OCI-LY7 (cell line): ENCODE measurements around the gene ARHGEF16. TPM values are rescaled to one million over a fixed set of nuclear protein-coding genes. Genes with fewer than 3 reads are reported as not detected.

Experiments used
- BruUV-seq: library from RNA; stranded (reverse); fragments of 400-500 nt; replicated peaks from 2 replicates; lab custom pipeline; 2021; lab: Mats Ljungman, UMichigan
- CTCF ChIA-PET: fragments of 300-600 bp; sonication (Branson Sonifier 250); formaldehyde crosslinking; loops from one replicate; lab custom pipeline; 2022; ENCODE audit warnings: antibody characterized with exemption; ENCODE audit not compliant: unreplicated experiment; lab: Charles Lee
- POLR2A ChIA-PET: fragments of 300-600 bp; sonication (Branson Sonifier 250); formaldehyde crosslinking; loops from one replicate; lab custom pipeline; 2022; ENCODE audit warnings: antibody characterized with exemption; lab: Charles Lee
- DNase-seq: peaks from one replicate; pipeline ENCODE4 v3.0.0-alpha.2; 2015; ENCODE audit warnings: low spot score
- H2AFZ ChIP-seq: fragments of 200-600 bp; sonication (generic), shearing (Covaris generic); 2 replicates; pipeline ENCODE4 v1.6.1; 2014; ENCODE audit warnings: mild to moderate bottlenecking, antibody characterized with exemption, low read length, moderate library complexity
- H3K27ac ChIP-seq: fragments of 200-600 bp; sonication (generic); 2 replicates; pipeline ENCODE4 v1.5.1; 2014; ENCODE audit warnings: mixed run types, low read depth, mild to moderate bottlenecking, moderate library complexity, low read length, inconsistent platforms; ENCODE audit not compliant: poor library complexity, severe bottlenecking
- H3K36me3 ChIP-seq: fragments of 200-600 bp; sonication (generic); 2 replicates; pipeline ENCODE4 v1.6.1; 2014; ENCODE audit warnings: mild to moderate bottlenecking, antibody characterized with exemption, low read length, moderate library complexity, mixed read lengths; ENCODE audit not compliant: insufficient read depth
- H3K4me1 ChIP-seq: fragments of 200-600 bp; sonication (generic); 2 replicates; pipeline ENCODE4 v1.5.1; 2014; ENCODE audit warnings: mild to moderate bottlenecking, low read length; ENCODE audit not compliant: insufficient read depth, poor library complexity, severe bottlenecking
- H3K4me2 ChIP-seq: fragments of 200-600 bp; sonication (generic); 2 replicates; pipeline ENCODE4 v1.6.1; 2014; ENCODE audit warnings: mild to moderate bottlenecking, low read length
- H3K4me3 ChIP-seq: fragments of 200-600 bp; sonication (generic); 2 replicates; pipeline ENCODE4 v1.5.1; 2014; ENCODE audit warnings: mild to moderate bottlenecking, low read depth, low read length; ENCODE audit not compliant: poor library complexity, severe bottlenecking
- H3K79me2 ChIP-seq: fragments of 200-600 bp; sonication (generic); 2 replicates; pipeline ENCODE4 v1.6.1; 2016; ENCODE audit warnings: low read depth, mild to moderate bottlenecking, low read length, moderate library complexity, mixed read lengths; ENCODE audit not compliant: insufficient read depth
- H3K9me2 ChIP-seq: fragments of 200-600 bp; sonication (generic); 2 replicates; pipeline ENCODE4 v1.6.1; 2016; ENCODE audit warnings: mild to moderate bottlenecking, low read length, mixed read lengths; ENCODE audit not compliant: insufficient read depth
- H3K9me3 ChIP-seq: fragments of 200-600 bp; sonication (generic); 2 replicates; pipeline ENCODE4 v1.6.1; 2014; ENCODE audit warnings: mild to moderate bottlenecking, mixed run types, low read length, mixed read lengths
- H4K20me1 ChIP-seq: fragments of 200-600 bp; sonication (generic); 2 replicates; pipeline ENCODE4 v1.6.1; 2014; ENCODE audit warnings: mild to moderate bottlenecking, antibody characterized with exemption, low read length, moderate library complexity, mixed read lengths; ENCODE audit not compliant: insufficient read depth
- CTCF ChIP-seq: fragments of 200-600 bp; sonication (generic); conservative IDR thresholded peaks from 2 replicates; pipeline ENCODE4 v1.5.1; 2014; ENCODE audit warnings: mild to moderate bottlenecking, antibody characterized with exemption, low read length, moderate library complexity, mixed read lengths
- EZH2phosphoT487 ChIP-seq: fragments of 200-600 bp; sonication (generic); IDR thresholded peaks from 2 replicates; pipeline ENCODE4 v1.6.1; 2018; ENCODE audit warnings: low read depth, borderline replicate concordance, mild to moderate bottlenecking, mixed run types, antibody characterized with exemption, low read length, moderate library complexity, mixed read lengths
- intact Hi-C: fragments of 100-400 bp; cut with micrococcal nuclease; formaldehyde crosslinking; loops from one replicate; pipeline ENCODE4 v1.10.0; 2022; ENCODE audit not compliant: unreplicated experiment
- total RNA-seq, 2 experiments: library from RNA; depleted of rRNA in 1 of 2; stranded (reverse); fragments of >200 nt in 1 of 2; shearing (Covaris generic) in 1 of 2; gene quantifications; 2 replicates each; pipeline ENCODE4 v1.2.3, GENCODE V29; 2014 to 2022

ARHGEF16 gene
- total RNA-seq, 2 experiments from 2014 or later = not detected

DNA sequence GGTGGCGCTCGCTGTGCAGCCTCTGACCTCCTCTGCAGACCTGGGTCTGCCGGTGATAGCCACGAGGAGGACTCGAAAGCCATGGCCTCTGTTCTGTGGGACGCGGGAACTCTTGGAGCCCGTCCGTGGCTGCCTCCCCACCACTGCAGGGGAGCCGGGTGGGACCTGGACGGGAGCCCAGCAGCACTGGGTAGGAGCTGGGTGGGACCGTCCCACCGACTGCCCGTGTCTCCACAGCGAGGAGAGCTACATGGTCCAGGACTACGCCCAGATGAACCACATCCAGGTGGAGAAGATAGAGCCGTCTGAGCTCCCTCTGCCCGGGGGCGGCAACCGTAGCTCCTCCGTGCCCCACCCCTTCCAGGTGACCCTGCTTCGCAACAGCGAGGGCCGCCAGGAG, 23.7 kb downstream of the ARHGEF16 start:
- TF ChIP-seq CTCF (no peak), EZH2phosphoT487 (no peak)
- BruUV-seq = no TSS peak
- no peak overlapping the region for H3K27ac ChIP-seq
- no peaks in the 10 kb centered on the region for H3K4me1 ChIP-seq
- intact Hi-C loops = no loop called here
- H2AFZ ChIP-seq = no peak overlapping the region
- no peak overlapping the region for H3K4me2 ChIP-seq
- POLR2A ChIA-PET = no interaction called here
- H3K4me3 ChIP-seq = no peak overlapping the region
- H4K20me1 ChIP-seq = no peaks in the 10 kb centered on the region
- H3K9me3 ChIP-seq = no peaks in the 10 kb centered on the region
- H3K9me2 ChIP-seq = no peaks in the 10 kb centered on the region
- no peaks in the 10 kb centered on the region for H3K79me2 ChIP-seq
- DNase-seq = no peak
- no peaks in the 10 kb centered on the region for H3K36me3 ChIP-seq
- CTCF ChIA-PET = no interaction called here

- H3K4me2 ChIP-seq = no peak overlapping the region
- no peak overlapping the region for H3K27ac ChIP-seq
- H3K36me3 ChIP-seq = no peaks in the 10 kb centered on the region
- no TSS peak for BruUV-seq
- no peaks in the 10 kb centered on the region for H3K4me1 ChIP-seq
- CTCF ChIA-PET = no interaction called here
- H2AFZ ChIP-seq = no peak overlapping the region
- intact Hi-C loops = no loop called here
- H3K9me2 ChIP-seq = no peaks in the 10 kb centered on the region
- no peaks in the 10 kb centered on the region for H3K79me2 ChIP-seq
- no peaks in the 10 kb centered on the region for H3K9me3 ChIP-seq
- POLR2A ChIA-PET = no interaction called here
- TF ChIP-seq CTCF (no peak), EZH2phosphoT487 (no peak)
- no peak overlapping the region for H3K4me3 ChIP-seq
- DNase-seq = no peak
- no peaks in the 10 kb centered on the region for H4K20me1 ChIP-seq
Observed at GRCh38 chr1:3479511-3480368, 25.3 kb downstream of the ARHGEF16 start.

DNA sequence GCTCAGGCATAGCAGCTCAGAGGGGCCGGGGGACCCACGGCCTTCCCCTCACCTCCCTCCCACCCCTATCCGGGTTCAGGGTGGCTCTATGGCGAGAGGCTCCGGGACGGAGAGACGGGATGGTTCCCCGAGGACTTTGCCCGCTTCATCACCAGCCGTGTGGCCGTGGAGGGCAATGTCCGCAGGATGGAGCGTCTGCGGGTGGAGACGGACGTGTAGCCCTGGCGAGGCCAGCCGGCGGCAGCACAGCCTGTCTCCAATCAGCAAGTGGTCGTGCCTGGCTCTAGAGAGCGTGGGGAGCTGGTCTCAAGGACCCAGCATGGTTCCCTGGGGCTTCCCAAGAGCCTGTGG, 25.9 kb downstream of the ARHGEF16 start:
- H2AFZ ChIP-seq = no peak overlapping the region
- ChIA-PET POLR2A (no interaction called here), CTCF (no interaction called here)
- no peaks in the 10 kb centered on the region for H3K36me3 ChIP-seq
- BruUV-seq = no TSS peak
- intact Hi-C loops = no loop called here
- no peak overlapping the region for H3K4me3 ChIP-seq
- no peak overlapping the region for H3K4me2 ChIP-seq
- no peaks in the 10 kb centered on the region for H3K9me3 ChIP-seq
- H3K4me1 ChIP-seq = no peaks in the 10 kb centered on the region
- no peaks in the 10 kb centered on the region for H3K9me2 ChIP-seq
- no peak for DNase-seq
- H3K79me2 ChIP-seq = no peaks in the 10 kb centered on the region
- H4K20me1 ChIP-seq = no peaks in the 10 kb centered on the region
- TF ChIP-seq EZH2phosphoT487 (no peak), CTCF (no peak)
- H3K27ac ChIP-seq = no peak overlapping the region
